Measurements from ENCODE around the gene CRIM1. TPM values are rescaled to one million over a fixed set of nuclear protein-coding genes. Genes with fewer than 3 reads are reported as not detected.

CRIM1 gene
- total RNA-seq, 1 experiment from 2014 or later: 292 TPM

DNA sequence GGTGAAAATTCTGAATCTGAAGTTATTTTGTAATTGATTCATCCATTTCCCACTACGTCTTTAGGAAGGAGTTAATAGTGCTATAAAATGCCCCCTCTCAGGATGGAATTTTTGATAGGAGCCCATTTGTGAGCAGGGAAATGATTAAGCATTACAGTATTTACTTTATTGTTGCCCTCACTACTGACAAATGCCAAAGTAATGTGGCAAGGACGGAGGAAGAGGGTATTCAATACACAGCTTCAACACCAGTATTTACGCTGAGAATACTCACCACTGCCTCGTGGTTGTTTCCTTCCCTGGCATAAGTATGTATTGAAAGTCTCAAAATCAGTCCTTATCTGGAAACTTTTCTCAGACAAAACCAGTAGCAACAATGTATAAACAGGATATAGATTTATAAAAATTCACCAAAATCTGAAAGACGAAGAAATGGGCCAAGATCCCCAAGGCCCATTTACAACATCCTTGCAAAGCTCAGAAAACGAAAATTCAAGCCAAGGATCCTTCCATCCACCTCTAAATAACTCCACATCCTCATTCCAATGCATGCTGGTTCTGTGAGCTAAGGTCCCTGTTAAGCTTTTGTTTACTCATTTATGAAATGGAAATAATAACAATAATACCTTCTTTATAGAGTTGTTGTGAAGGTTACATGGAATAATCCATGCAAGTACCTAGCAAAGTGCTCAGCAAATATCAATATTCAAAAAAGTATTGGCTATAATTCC is 213.1 kb downstream of the CRIM1 start:
- H3K4me3 Mint-ChIP-seq (ENCODE audit: unreplicated experiment): no peak overlapping the region
- no peaks in the 10 kb centered on the region for H3K27me3 ChIP-seq (replicated peaks; ENCODE audit: control insufficient read depth, insufficient read depth, low read length)
- intact Hi-C loops (cut with micrococcal nuclease; ENCODE audit: unreplicated experiment): loop anchor here (2.0 kb wide), 1 partner anchor 26 kb away; no protein-coding TSS in a partner anchor
- H3K9me3 Mint-ChIP-seq (ENCODE audit: unreplicated experiment): no peaks in the 10 kb centered on the region
- no peak overlapping the region for H3K27ac Mint-ChIP-seq (ENCODE audit: unreplicated experiment)
- no peak overlapping the region for H3K4me3 ChIP-seq (ENCODE audit: low read depth, low read length)
- H3K27me3 Mint-ChIP-seq (ENCODE audit: insufficient read depth, unreplicated experiment): no peaks in the 10 kb centered on the region
- no peaks in the 10 kb centered on the region for H3K9me3 ChIP-seq
- peaks cover 1% of the 10 kb centered on the region for H3K36me3 ChIP-seq (ENCODE audit: control insufficient read depth, insufficient read depth, low read length)
- peaks cover 63% of the 10 kb centered on the region for H3K36me3 Mint-ChIP-seq (ENCODE audit: insufficient read depth, unreplicated experiment)
- no TSS peak for BruUV-seq (replicated peaks)
- TF ChIP-seq, protein P1, sequence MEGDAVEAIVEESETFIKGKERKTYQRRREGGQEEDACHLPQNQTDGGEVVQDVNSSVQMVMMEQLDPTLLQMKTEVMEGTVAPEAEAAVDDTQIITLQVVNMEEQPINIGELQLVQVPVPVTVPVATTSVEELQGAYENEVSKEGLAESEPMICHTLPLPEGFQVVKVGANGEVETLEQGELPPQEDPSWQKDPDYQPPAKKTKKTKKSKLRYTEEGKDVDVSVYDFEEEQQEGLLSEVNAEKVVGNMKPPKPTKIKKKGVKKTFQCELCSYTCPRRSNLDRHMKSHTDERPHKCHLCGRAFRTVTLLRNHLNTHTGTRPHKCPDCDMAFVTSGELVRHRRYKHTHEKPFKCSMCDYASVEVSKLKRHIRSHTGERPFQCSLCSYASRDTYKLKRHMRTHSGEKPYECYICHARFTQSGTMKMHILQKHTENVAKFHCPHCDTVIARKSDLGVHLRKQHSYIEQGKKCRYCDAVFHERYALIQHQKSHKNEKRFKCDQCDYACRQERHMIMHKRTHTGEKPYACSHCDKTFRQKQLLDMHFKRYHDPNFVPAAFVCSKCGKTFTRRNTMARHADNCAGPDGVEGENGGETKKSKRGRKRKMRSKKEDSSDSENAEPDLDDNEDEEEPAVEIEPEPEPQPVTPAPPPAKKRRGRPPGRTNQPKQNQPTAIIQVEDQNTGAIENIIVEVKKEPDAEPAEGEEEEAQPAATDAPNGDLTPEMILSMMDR (IDR thresholded peaks at IDR 0.05; ENCODE audit: insufficient read depth in 1 of 2, low read depth in 1 of 2, low read length in 1 of 2, severe bottlenecking in 1 of 2, unreplicated experiment in 1 of 2): no peak
- H3K4me1 ChIP-seq: peaks cover 32% of the 10 kb centered on the region
- no peak for DNase-seq
- ChIA-PET CTCF (no interaction called here), POLR2A (no interaction called here)
- H3K4me1 Mint-ChIP-seq (ENCODE audit: low read depth, unreplicated experiment): peaks cover 16% of the 10 kb centered on the region

DNA sequence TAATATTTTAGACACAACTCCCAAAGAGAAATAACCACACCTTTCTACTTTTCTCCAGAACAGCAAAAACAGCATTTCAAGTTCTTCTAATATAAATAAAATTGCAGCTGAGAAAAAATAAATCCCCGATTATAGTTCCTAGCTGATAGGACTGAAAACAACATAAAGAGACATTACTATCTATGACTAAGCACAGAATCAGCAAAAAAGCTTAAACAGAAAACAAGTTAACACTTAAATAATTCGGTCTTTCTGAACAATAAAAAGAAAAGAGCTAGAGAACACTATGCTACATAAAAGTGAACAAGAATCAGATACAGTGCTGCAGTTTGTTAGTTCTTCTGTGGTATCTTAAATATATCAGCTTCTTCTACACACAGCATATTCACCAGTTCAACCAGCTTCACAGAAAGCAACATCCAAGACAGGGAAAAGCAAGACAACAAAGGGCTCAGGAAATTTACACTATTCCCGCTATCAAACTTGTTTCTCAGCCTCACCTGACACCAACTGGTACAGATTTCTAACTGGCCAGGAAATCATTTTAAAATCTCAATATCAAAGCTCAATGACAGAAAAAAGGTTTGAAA is 213.8 kb downstream of the CRIM1 start:
- H3K4me3 ChIP-seq (ENCODE audit: low read depth, low read length): no peak overlapping the region
- peaks cover 9% of the 10 kb centered on the region for H3K4me1 Mint-ChIP-seq (ENCODE audit: low read depth, unreplicated experiment)
- no peaks in the 10 kb centered on the region for H3K9me3 Mint-ChIP-seq (ENCODE audit: unreplicated experiment)
- no peaks in the 10 kb centered on the region for H3K27me3 Mint-ChIP-seq (ENCODE audit: insufficient read depth, unreplicated experiment)
- H3K9me3 ChIP-seq: no peaks in the 10 kb centered on the region
- BruUV-seq (replicated peaks): TSS peak; percentile 15
- H3K4me1 ChIP-seq: peaks cover 26% of the 10 kb centered on the region
- CTCF ChIA-PET: no interaction called here
- H3K4me3 Mint-ChIP-seq (ENCODE audit: unreplicated experiment): no peak overlapping the region
- H3K27me3 ChIP-seq (replicated peaks; ENCODE audit: control insufficient read depth, insufficient read depth, low read length): no peaks in the 10 kb centered on the region
- H3K36me3 ChIP-seq (ENCODE audit: control insufficient read depth, insufficient read depth, low read length): peaks cover 1% of the 10 kb centered on the region
- TF ChIP-seq, protein P1 (IDR thresholded peaks at IDR 0.05; ENCODE audit: insufficient read depth in 1 of 2, low read depth in 1 of 2, low read length in 1 of 2, severe bottlenecking in 1 of 2, unreplicated experiment in 1 of 2): no peak
- peaks cover 61% of the 10 kb centered on the region for H3K36me3 Mint-ChIP-seq (ENCODE audit: insufficient read depth, unreplicated experiment)
- intact Hi-C loops (cut with micrococcal nuclease; ENCODE audit: unreplicated experiment): loop anchor here (2.0 kb wide), 1 partner anchor 25 kb away; no protein-coding TSS in a partner anchor
- no peak for DNase-seq
- H3K27ac Mint-ChIP-seq (ENCODE audit: unreplicated experiment): no peak overlapping the region
- POLR2A ChIA-PET: interaction anchor here (0.6 kb wide), 1 partner anchor 215 kb away, joined by 4 read pairs; no protein-coding TSS in a partner anchor

DNA sequence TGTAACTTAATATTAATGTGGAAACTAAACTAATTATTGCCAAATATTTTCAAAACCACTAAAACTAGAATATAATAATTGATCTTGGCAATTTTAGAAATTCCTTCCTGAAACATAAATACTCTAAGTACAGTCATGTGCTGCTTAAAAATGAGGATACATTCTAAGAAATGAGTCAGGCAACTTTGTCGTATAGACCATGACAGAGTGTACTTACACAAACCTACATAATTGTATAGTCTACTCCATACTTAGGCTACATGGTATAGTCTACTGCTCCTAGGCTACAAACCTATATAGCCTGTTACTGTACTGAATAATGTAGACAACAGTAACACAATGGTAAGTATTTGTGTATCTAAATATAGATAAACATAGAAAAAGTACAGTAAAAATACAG is 214.8 kb downstream of the CRIM1 start:
- Histone ChIP-seq H3K4me3 (ENCODE audit: low read depth, low read length) (no peak overlapping the region), H3K4me1 (peaks cover 15% of the 10 kb centered on the region), H3K27me3 (replicated peaks; ENCODE audit: control insufficient read depth, insufficient read depth, low read length) (no peaks in the 10 kb centered on the region), H3K9me3 (no peaks in the 10 kb centered on the region), H3K36me3 (ENCODE audit: control insufficient read depth, insufficient read depth, low read length) (peaks cover 2% of the 10 kb centered on the region; the same call in 1 of the 2 replicates)
- no TSS peak for BruUV-seq (replicated peaks)
- intact Hi-C loops (cut with micrococcal nuclease; ENCODE audit: unreplicated experiment): no loop called here
- Mint-ChIP-seq H3K4me3 (ENCODE audit: unreplicated experiment) (no peak overlapping the region), H3K27ac (ENCODE audit: unreplicated experiment) (no peak overlapping the region), H3K9me3 (ENCODE audit: unreplicated experiment) (no peaks in the 10 kb centered on the region), H3K36me3 (ENCODE audit: insufficient read depth, unreplicated experiment) (peaks cover 58% of the 10 kb centered on the region), H3K27me3 (ENCODE audit: insufficient read depth, unreplicated experiment) (no peaks in the 10 kb centered on the region), H3K4me1 (ENCODE audit: low read depth, unreplicated experiment) (peaks cover under 1% of the 10 kb centered on the region)
- ChIA-PET CTCF (no interaction called here), POLR2A (no interaction called here)
- DNase-seq: no peak
- TF ChIP-seq, protein P1 (IDR thresholded peaks at IDR 0.05; ENCODE audit: insufficient read depth in 1 of 2, low read depth in 1 of 2, low read length in 1 of 2, severe bottlenecking in 1 of 2, unreplicated experiment in 1 of 2): no peak

All from Caco-2 (cell line).